ENCODE data around the gene ACOT13.

- TF ChIP-seq FOXM1 (IDR thresholded peaks at IDR 0.05; ENCODE audit: borderline replicate concordance, low read depth): no peak
- no peak for TF ChIP-seq TEAD4 (IDR thresholded peaks at IDR 0.05)
- no peak for TF ChIP-seq ZBTB7A (IDR thresholded peaks at IDR 0.05; ENCODE audit: low read depth)
- no peak for TF ChIP-seq NFIC (IDR thresholded peaks at IDR 0.05)
- no peak for TF ChIP-seq YY1 (IDR thresholded peaks at IDR 0.05; ENCODE audit: low read depth)
- no peak for TF ChIP-seq REST (IDR thresholded peaks at IDR 0.05; ENCODE audit: low read depth)
- no peak for TF ChIP-seq EGR1 (IDR thresholded peaks at IDR 0.05)
- TF ChIP-seq EP300 (IDR thresholded peaks at IDR 0.05; ENCODE audit: borderline replicate concordance): no peak
- TF ChIP-seq RAD21 (IDR thresholded peaks at IDR 0.05; ENCODE audit: low read depth): no peak
Observed at GRCh38 chr6:24666097-24666640, 708 bp upstream of the ACOT13 start.

All from Ishikawa (cell line).